Measurements from ENCODE around the gene ADCYAP1R1. TPM values are rescaled to one million over a fixed set of nuclear protein-coding genes. Genes with fewer than 3 reads are reported as not detected.

Gene ADCYAP1R1
- total RNA-seq, 1 experiment from 2014 or later = not detected

- intact Hi-C loops (cut with micrococcal nuclease) = no loop called here
- DNase-seq (ENCODE audit: unreplicated experiment) = no peak
- Mint-ChIP-seq H3K27me3 (ENCODE audit: insufficient read depth, unreplicated experiment) (peaks cover 73% of the 10 kb centered on the region), H3K4me1 (ENCODE audit: insufficient read depth, unreplicated experiment) (no peaks in the 10 kb centered on the region), H3K4me3 (ENCODE audit: unreplicated experiment) (no peak overlapping the region), H3K36me3 (ENCODE audit: insufficient read depth, unreplicated experiment) (no peaks in the 10 kb centered on the region), H3K27ac (ENCODE audit: low read depth, unreplicated experiment) (no peak overlapping the region), H3K9me3 (ENCODE audit: unreplicated experiment) (no peaks in the 10 kb centered on the region)
- POLR2A ChIA-PET = no interaction called here
- BruUV-seq (replicated peaks) = no TSS peak
- CTCF ChIA-PET = interaction anchor here (0.6 to 0.7 kb wide), 3 partner anchors 70 to 1145 kb away, joined by 3 read pairs; no protein-coding TSS in a partner anchor
- TF ChIP-seq CTCF (IDR thresholded peaks at IDR 0.05; ENCODE audit: unreplicated experiment) = no peak
These were observed 3.4 kb downstream of the ADCYAP1R1 start for GRCh38 chr7:31055471-31055870.

- H3K27ac Mint-ChIP-seq (ENCODE audit: low read depth, unreplicated experiment) = no peak overlapping the region
- peak; percentile 8 for TF ChIP-seq CTCF (IDR thresholded peaks at IDR 0.05; ENCODE audit: unreplicated experiment)
- BruUV-seq (replicated peaks) = no TSS peak
- no peaks in the 10 kb centered on the region for H3K4me1 Mint-ChIP-seq (ENCODE audit: insufficient read depth, unreplicated experiment)
- ChIA-PET CTCF (no interaction called here), POLR2A (interaction anchor here (1.3 kb wide), 1 partner anchor 14 kb away, joined by 3 read pairs; no protein-coding TSS in a partner anchor)
- no peak overlapping the region for H3K4me3 Mint-ChIP-seq (ENCODE audit: unreplicated experiment)
- peak; percentile 33 for DNase-seq (ENCODE audit: unreplicated experiment)
- no peaks in the 10 kb centered on the region for H3K9me3 Mint-ChIP-seq (ENCODE audit: unreplicated experiment)
- H3K36me3 Mint-ChIP-seq (ENCODE audit: insufficient read depth, unreplicated experiment) = no peaks in the 10 kb centered on the region
- intact Hi-C loops (cut with micrococcal nuclease) = no loop called here
- H3K27me3 Mint-ChIP-seq (ENCODE audit: insufficient read depth, unreplicated experiment) = peaks cover 66% of the 10 kb centered on the region
These were observed 4.8 kb downstream of the ADCYAP1R1 start for GRCh38 chr7:31056775-31057346.

- no peak for TF ChIP-seq CTCF (IDR thresholded peaks at IDR 0.05; ENCODE audit: unreplicated experiment)
- Mint-ChIP-seq H3K36me3 (ENCODE audit: insufficient read depth, unreplicated experiment) (no peaks in the 10 kb centered on the region), H3K27ac (ENCODE audit: low read depth, unreplicated experiment) (no peak overlapping the region), H3K27me3 (ENCODE audit: insufficient read depth, unreplicated experiment) (peaks cover 61% of the 10 kb centered on the region), H3K4me1 (ENCODE audit: insufficient read depth, unreplicated experiment) (no peaks in the 10 kb centered on the region), H3K4me3 (ENCODE audit: unreplicated experiment) (no peak overlapping the region), H3K9me3 (ENCODE audit: unreplicated experiment) (no peaks in the 10 kb centered on the region)
- DNase-seq (ENCODE audit: unreplicated experiment) = peak; percentile 34
- CTCF ChIA-PET = interaction anchor here (0.7 kb wide), 1 partner anchor 173 kb away, joined by 3 read pairs; no protein-coding TSS in a partner anchor
- BruUV-seq (replicated peaks) = no TSS peak
- intact Hi-C loops (cut with micrococcal nuclease) = no loop called here
- POLR2A ChIA-PET = no interaction called here
These were observed 6.0 kb downstream of the ADCYAP1R1 start for GRCh38 chr7:31058122-31058521.

GRCh38 chr7:31058688-31059087 lies 6.6 kb downstream of the ADCYAP1R1 start:
- H3K4me1 Mint-ChIP-seq (ENCODE audit: insufficient read depth, unreplicated experiment) = no peaks in the 10 kb centered on the region
- ChIA-PET CTCF (interaction anchor here (0.7 to 1.5 kb wide), 2 partner anchors 10 to 173 kb away, joined by 3 read pairs; no protein-coding TSS in a partner anchor), POLR2A (no interaction called here)
- TF ChIP-seq CTCF (IDR thresholded peaks at IDR 0.05; ENCODE audit: unreplicated experiment) = no peak
- DNase-seq (ENCODE audit: unreplicated experiment) = no peak
- no peaks in the 10 kb centered on the region for H3K36me3 Mint-ChIP-seq (ENCODE audit: insufficient read depth, unreplicated experiment)
- intact Hi-C loops (cut with micrococcal nuclease) = no loop called here
- BruUV-seq (replicated peaks) = no TSS peak
- no peak overlapping the region for H3K27ac Mint-ChIP-seq (ENCODE audit: low read depth, unreplicated experiment)
- H3K27me3 Mint-ChIP-seq (ENCODE audit: insufficient read depth, unreplicated experiment) = peaks cover 61% of the 10 kb centered on the region
- no peaks in the 10 kb centered on the region for H3K9me3 Mint-ChIP-seq (ENCODE audit: unreplicated experiment)
- H3K4me3 Mint-ChIP-seq (ENCODE audit: unreplicated experiment) = no peak overlapping the region
